ENCODE results near the gene GOLGA6C.
"Not testable (repeated sequence)": the region's sequence is repeated elsewhere in the genome, so short reads cannot be mapped to it uniquely, and the experiment has no call there.

- TF ChIP-seq, protein P1, sequence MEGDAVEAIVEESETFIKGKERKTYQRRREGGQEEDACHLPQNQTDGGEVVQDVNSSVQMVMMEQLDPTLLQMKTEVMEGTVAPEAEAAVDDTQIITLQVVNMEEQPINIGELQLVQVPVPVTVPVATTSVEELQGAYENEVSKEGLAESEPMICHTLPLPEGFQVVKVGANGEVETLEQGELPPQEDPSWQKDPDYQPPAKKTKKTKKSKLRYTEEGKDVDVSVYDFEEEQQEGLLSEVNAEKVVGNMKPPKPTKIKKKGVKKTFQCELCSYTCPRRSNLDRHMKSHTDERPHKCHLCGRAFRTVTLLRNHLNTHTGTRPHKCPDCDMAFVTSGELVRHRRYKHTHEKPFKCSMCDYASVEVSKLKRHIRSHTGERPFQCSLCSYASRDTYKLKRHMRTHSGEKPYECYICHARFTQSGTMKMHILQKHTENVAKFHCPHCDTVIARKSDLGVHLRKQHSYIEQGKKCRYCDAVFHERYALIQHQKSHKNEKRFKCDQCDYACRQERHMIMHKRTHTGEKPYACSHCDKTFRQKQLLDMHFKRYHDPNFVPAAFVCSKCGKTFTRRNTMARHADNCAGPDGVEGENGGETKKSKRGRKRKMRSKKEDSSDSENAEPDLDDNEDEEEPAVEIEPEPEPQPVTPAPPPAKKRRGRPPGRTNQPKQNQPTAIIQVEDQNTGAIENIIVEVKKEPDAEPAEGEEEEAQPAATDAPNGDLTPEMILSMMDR (conservative IDR thresholded peaks at IDR 0.05; ENCODE audit: low read length): not testable (repeated sequence)
- TF ChIP-seq EZH2phosphoT487 (IDR thresholded peaks at IDR 0.05; ENCODE audit: borderline replicate concordance, low read depth, low read length): not testable (repeated sequence)
Measured at GRCh38 chr15:75259873-75260272, 1.7 kb downstream of the GOLGA6C start.
